Bronchial epithelial cell (primary cell): Measurements from ENCODE around the gene MYL4. TPM values are rescaled to one million over a fixed set of nuclear protein-coding genes. Genes with fewer than 3 reads are reported as not detected.
"Not testable (repeated sequence)": the region's sequence is repeated elsewhere in the genome, so short reads cannot be mapped to it uniquely, and the experiment has no call there.

Experiments used
- DNase-seq: peaks from one replicate; pipeline ENCODE4 v3.0.0-alpha.2; 2010; ENCODE audit warnings: low read depth
- FAIRE-seq: peaks from 2 replicates; lab custom pipeline; 2011; peaks lifted over from hg19 to GRCh38; lab: Jason Lieb, UNC
- H3K27me3 ChIP-seq: 2 replicates; pipeline ENCODE4 v1.5.1; 2011; ENCODE audit warnings: low read length; ENCODE audit not compliant: control insufficient read depth, insufficient read depth
- H3K36me3 ChIP-seq: 2 replicates; pipeline ENCODE4 v1.5.1; 2011; ENCODE audit warnings: low read length; ENCODE audit not compliant: control insufficient read depth, insufficient read depth
- H3K4me3 ChIP-seq: 2 replicates; pipeline ENCODE4 v1.5.1; 2011; ENCODE audit warnings: mild to moderate bottlenecking, low read depth, low read length, control low read depth
- total RNA-seq: library from RNA; depleted of rRNA; stranded (reverse); fragments of >200 nt; gene quantifications from 2 replicates; pipeline ENCODE4 v1.2.1, GENCODE V29; 2014
- TF ChIP-seq, protein P1 (sequence below): IDR thresholded peaks from 2 replicates; pipeline ENCODE4 v1.5.1; 2011; ENCODE audit warnings: mild to moderate bottlenecking, moderate library complexity, low read length, control low read depth, inconsistent platforms; ENCODE audit not compliant: insufficient read depth, severe bottlenecking

MYL4 gene
- total RNA-seq, 1 donor from 2014 or later, result not detected

DNA sequence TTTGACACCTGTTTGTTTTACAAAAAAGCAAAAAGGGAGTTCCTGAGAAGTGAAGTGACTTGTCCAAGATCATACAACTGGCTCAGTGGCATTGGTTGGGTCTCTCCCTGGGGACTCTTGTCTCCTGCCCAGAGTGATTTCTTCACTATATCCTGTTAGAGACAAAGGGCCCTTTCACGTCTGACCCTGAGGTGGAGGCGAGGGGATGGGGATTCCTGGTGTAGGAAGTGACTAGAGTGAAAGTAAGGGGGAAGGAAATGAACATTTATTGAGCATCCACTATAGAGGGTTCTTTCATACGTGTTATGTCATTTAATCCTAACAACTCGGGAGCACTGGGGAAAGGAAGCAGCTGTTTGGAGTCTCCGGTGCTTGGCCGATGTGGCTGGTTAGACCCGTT is 53.4 kb downstream of the MYL4 start:
- TF ChIP-seq, protein P1, sequence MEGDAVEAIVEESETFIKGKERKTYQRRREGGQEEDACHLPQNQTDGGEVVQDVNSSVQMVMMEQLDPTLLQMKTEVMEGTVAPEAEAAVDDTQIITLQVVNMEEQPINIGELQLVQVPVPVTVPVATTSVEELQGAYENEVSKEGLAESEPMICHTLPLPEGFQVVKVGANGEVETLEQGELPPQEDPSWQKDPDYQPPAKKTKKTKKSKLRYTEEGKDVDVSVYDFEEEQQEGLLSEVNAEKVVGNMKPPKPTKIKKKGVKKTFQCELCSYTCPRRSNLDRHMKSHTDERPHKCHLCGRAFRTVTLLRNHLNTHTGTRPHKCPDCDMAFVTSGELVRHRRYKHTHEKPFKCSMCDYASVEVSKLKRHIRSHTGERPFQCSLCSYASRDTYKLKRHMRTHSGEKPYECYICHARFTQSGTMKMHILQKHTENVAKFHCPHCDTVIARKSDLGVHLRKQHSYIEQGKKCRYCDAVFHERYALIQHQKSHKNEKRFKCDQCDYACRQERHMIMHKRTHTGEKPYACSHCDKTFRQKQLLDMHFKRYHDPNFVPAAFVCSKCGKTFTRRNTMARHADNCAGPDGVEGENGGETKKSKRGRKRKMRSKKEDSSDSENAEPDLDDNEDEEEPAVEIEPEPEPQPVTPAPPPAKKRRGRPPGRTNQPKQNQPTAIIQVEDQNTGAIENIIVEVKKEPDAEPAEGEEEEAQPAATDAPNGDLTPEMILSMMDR, result no peak

DNA sequence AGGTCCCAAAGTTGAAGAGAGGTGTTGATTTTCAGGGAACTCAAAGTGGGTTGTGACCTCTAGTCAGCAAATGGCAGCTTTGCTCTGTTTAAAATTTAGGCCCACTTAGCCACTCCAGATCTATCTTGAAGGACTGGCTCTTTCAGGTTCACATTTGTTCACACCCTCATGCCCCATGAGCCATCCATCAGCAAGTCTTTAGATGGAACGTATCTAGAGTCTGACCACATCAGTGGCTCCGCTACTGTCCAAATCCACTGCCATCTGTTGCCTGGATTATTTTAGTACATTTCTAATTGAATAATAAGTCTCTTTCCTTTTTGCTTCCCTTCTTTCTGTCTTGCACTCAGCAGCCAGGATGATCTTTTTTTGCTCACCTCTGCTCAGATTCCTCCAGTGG is 55.0 kb downstream of the MYL4 start:
- TF ChIP-seq, protein P1, result no peak
- peaks cover 2% of the 10 kb centered on the region for H3K27me3 ChIP-seq
- no peak for FAIRE-seq

More for the DNA sequence above, 53.4 kb downstream of the MYL4 start:
- Histone ChIP-seq H3K36me3 (no peaks in the 10 kb centered on the region), H3K4me3 (no peak overlapping the region), H3K27me3 (peaks cover 2% of the 10 kb centered on the region)
- DNase-seq, result no peak
- no peak for FAIRE-seq

DNA sequence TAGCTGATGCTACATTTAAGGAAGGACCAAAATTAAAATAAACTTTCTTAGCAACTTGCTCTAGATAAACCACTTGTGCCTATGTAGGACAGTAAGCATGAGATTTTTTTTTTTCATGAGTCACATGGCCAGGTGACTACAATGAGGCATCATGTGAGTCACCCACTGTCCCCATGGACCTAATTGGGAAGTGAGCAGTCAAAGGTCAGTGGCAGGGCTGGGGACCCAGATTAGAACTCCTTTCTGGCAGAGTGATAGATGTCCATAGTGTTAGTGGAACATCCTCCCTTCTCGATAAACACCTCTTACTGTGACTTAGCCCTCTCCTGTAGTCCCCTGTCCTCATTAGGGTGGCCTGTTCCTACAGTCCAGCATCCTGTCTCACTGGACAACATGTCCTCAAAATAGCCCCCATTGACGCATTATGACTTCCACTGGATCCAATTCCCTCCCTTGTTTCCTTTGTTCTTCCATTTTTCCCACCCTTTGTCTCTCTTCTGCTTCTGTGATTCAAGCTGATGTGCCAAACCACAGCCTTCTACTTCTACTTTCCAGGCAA is 56.9 kb downstream of the MYL4 start:
- H3K27me3 ChIP-seq, result no peaks in the 10 kb centered on the region
- H3K36me3 ChIP-seq, result no peaks in the 10 kb centered on the region
- TF ChIP-seq, protein P1, result no peak
- H3K4me3 ChIP-seq, result no peak overlapping the region
- no peak for FAIRE-seq
- peak; percentile 82 for DNase-seq

More for the DNA sequence above, 55.0 kb downstream of the MYL4 start:
- Histone ChIP-seq H3K4me3 (no peak overlapping the region), H3K36me3 (no peaks in the 10 kb centered on the region)
- no peak for DNase-seq

DNA sequence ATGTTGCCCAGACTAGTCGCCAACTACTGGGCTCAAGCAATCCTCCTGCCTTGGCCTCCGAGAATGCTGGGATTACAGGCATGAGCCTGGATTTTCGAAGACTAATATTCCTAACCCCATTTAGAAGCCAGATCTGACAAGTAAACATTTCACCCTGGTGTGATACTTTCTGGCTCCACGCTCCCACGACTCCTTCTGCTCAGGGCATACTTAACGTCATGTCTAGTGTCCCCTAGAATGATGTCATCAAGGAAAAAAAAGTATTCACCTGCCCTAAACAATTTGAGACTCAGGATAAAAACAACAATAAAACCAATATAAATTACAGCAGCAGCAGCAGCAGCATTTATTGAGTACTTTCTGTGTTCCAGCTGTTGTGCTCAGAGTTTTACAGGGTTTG is 57.6 kb downstream of the MYL4 start:
- H3K4me3 ChIP-seq, result no peak overlapping the region
- H3K36me3 ChIP-seq, result no peaks in the 10 kb centered on the region
- TF ChIP-seq, protein P1, result no peak
- FAIRE-seq, result no peak
- no peak for DNase-seq
- no peaks in the 10 kb centered on the region for H3K27me3 ChIP-seq

DNA sequence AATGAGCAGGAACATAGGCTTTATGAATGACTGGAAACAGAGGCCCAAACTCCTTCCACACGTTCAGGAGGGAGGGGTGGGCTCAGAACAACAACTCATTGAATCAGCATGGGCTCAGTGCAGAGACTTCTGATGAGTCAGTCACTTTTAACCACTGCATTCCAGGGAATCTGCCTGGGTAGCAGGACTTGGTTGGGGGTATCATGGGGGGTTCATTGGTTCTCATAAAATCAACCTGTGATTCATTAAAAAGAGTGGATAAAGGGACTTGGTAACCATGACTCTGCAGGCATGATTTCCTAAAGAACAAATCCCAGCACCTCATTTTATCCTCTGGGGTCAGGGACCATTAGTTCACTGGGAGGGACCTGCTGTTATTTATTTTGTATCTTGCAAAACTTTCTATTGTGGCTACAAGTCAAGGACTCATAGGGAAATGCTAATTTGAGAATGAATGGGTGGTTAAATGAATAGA is 58.2 kb downstream of the MYL4 start:
- DNase-seq, result peak; percentile 51
- Histone ChIP-seq H3K27me3 (no peaks in the 10 kb centered on the region), H3K36me3 (no peaks in the 10 kb centered on the region), H3K4me3 (no peak overlapping the region)
- TF ChIP-seq, protein P1, result no peak
- no peak for FAIRE-seq

DNA sequence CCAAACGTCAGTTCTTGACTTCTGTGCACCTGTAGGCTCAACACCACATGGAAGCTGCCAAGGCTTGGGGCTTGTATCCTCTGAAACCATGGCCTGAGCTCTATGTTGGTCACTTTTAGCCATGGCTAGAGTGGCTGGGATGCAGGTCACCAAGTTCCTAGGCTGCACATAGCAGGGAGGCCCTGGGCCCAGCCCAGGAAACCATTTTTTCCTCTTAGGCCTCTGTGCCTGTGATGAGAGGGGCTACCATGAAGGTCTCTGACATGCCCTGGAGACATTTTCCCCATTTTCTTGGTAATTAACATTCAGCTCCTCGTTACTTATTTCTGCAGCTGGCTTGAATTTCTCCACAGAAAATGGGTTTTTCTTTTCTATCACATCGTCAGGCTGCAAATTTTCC is 59.8 kb downstream of the MYL4 start:
- H3K27me3 ChIP-seq, FAIRE-seq, H3K36me3 ChIP-seq, H3K4me3 ChIP-seq, DNase-seq: not testable (repeated sequence)

DNA sequence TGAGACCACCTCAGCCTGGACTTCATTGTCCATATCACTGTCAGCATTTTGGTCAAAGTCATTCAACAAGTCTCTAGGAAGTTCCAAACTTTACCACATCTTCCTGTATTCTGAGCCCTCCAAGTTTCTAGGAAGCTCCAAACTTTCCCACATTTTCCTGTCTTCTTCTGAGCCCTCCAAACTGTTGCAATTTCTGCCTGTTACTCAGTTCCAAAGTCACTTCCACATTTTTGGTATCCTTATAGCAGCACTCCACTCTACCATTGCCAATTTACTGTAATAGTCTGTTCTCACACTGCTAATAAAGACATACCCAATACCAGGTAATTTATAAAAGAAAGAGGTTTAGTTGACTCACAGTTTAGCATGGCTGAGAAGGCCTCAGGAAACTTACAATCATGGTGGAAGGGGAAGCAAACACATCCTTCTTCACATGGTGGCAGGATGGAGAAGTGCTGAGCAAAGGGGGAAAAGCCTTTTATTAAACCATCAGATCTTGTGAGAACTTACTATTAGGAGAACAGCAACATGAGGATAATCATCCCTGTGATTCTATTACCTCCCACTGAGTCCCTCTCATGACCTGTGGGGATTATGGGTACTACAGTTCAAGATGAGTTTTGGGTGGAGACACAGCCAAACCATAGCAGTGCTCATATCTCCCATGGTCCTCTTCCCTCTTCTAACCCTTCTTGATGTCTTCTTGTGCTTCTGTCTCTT is 60.6 kb downstream of the MYL4 start:
- H3K27me3 ChIP-seq, H3K36me3 ChIP-seq, DNase-seq, FAIRE-seq, H3K4me3 ChIP-seq: not testable (repeated sequence)
